Measurements from ENCODE around the gene LRRK1. TPM values are rescaled to one million over a fixed set of nuclear protein-coding genes. Genes with fewer than 3 reads are reported as not detected.
A peak's percentile ranks its signal among the peaks of the same experiment; 100 is the strongest.

LRRK1 gene
- total and polyA plus RNA-seq, 7 donors: 7.1 to 27.4 (median 10.2) TPM

- peaks cover 0 to 38% (median 3%) of the 10 kb centered on the region in 4 donors for H3K36me3 ChIP-seq
- intact Hi-C loops (cut with DNase I): no loop called here
- no peak overlapping the region for H3K4me3 ChIP-seq
Measured at GRCh38 chr15:101045236-101045646, 126.1 kb downstream of the LRRK1 start.

GRCh38 chr15:101045835-101046691, 126.9 kb downstream of the LRRK1 start:
- TF ChIP-seq POLR2AphosphoS5 (IDR thresholded peaks at IDR 0.05): no peak
- TF ChIP-seq EP300 (IDR thresholded peaks at IDR 0.05): no peak
- TF ChIP-seq POLR2A (IDR thresholded peaks at IDR 0.05): no peak
- no peak for TF ChIP-seq CTCF (IDR thresholded peaks at IDR 0.05)
- 88 to 94% methylated on average over 19 of the region's 19 CpGs for WGBS, 2 donors
- Histone ChIP-seq H3K4me1 (peaks cover 0 to 7% (median 0%) of the 10 kb centered on the region in 4 donors), H3K4me3 (no peak overlapping the region), H3K27ac (peak overlapping the region; percentile 12 to 53 (median 28)), H3K27me3 (no peaks in the 10 kb centered on the region), H3K9me3 (no peaks in the 10 kb centered on the region), H3K36me3 (peaks cover 0 to 38% (median 3%) of the 10 kb centered on the region in 4 donors)
- DNase-seq: peak; percentile 55
- intact Hi-C loops (cut with DNase I): no loop called here

More at GRCh38 chr15:101045236-101045646, 126.1 kb downstream of the LRRK1 start:
- TF ChIP-seq EP300 (IDR thresholded peaks at IDR 0.05) (no peak), CTCF (IDR thresholded peaks at IDR 0.05) (no peak), POLR2A (IDR thresholded peaks at IDR 0.05) (no peak), POLR2AphosphoS5 (IDR thresholded peaks at IDR 0.05) (peak in 2 of 4 donors; percentile 9 to 13)
- WGBS, 2 donors: 79 to 85% methylated on average over 14 of the region's 14 CpGs
- Histone ChIP-seq H3K4me1 (peaks cover 0 to 7% (median 0%) of the 10 kb centered on the region in 4 donors), H3K27me3 (no peaks in the 10 kb centered on the region), H3K27ac (peak overlapping the region in 3 of 4 donors; percentile 12 to 53 (median 31)), H3K9me3 (no peaks in the 10 kb centered on the region)
- peak; percentile 52 for DNase-seq

GRCh38 chr15:101046826-101047225, 127.7 kb downstream of the LRRK1 start:
- intact Hi-C loops (cut with DNase I): no loop called here
- WGBS, 2 donors: 79 to 91% methylated on average over 7 of the region's 7 CpGs
- H3K36me3 ChIP-seq: peaks cover 0 to 42% (median 3%) of the 10 kb centered on the region in 4 donors
- DNase-seq: peak; percentile 12
- H3K4me1 ChIP-seq: peaks cover 0 to 7% (median 0%) of the 10 kb centered on the region in 4 donors
- H3K9me3 ChIP-seq: no peaks in the 10 kb centered on the region
- H3K27me3 ChIP-seq: no peaks in the 10 kb centered on the region
- TF ChIP-seq POLR2AphosphoS5 (IDR thresholded peaks at IDR 0.05) (no peak), POLR2A (IDR thresholded peaks at IDR 0.05) (no peak), CTCF (IDR thresholded peaks at IDR 0.05) (no peak), EP300 (IDR thresholded peaks at IDR 0.05) (no peak)
- H3K27ac ChIP-seq: no peak overlapping the region
- no peak overlapping the region for H3K4me3 ChIP-seq

- Histone ChIP-seq H3K4me3 (no peak overlapping the region), H3K4me1 (peaks cover 0 to 7% (median 0%) of the 10 kb centered on the region in 4 donors), H3K27me3 (no peaks in the 10 kb centered on the region), H3K9me3 (no peaks in the 10 kb centered on the region), H3K36me3 (peaks cover 0 to 45% (median 3%) of the 10 kb centered on the region in 4 donors), H3K27ac (no peak overlapping the region)
- TF ChIP-seq CTCF (IDR thresholded peaks at IDR 0.05) (no peak), POLR2AphosphoS5 (IDR thresholded peaks at IDR 0.05) (no peak), EP300 (IDR thresholded peaks at IDR 0.05) (no peak), POLR2A (IDR thresholded peaks at IDR 0.05) (no peak)
- peak; percentile 43 for DNase-seq
- 87 to 93% methylated on average over 22 of the region's 22 CpGs for WGBS, 2 donors
- intact Hi-C loops (cut with DNase I): no loop called here
Measured at GRCh38 chr15:101047301-101047781, 128.2 kb downstream of the LRRK1 start.

Measured in sigmoid colon (tissue), 7 donors.